Sigmoid colon (tissue), 7 donors: ENCODE data around the gene MYORG. TPM values are rescaled to one million over a fixed set of nuclear protein-coding genes. Genes with fewer than 3 reads are reported as not detected.

Experiments
- DNase-seq: peaks from one replicate; pipeline ENCODE4 v3.0.0-alpha.2; 2019
- H3K27ac ChIP-seq, 4 donors: fragments of 200-600 bp; sonication (generic); one replicate each; pipeline ENCODE4 v1.5.1; 2016 to 2019; ENCODE audit warnings: mild to moderate bottlenecking in 1 of 4
- H3K27me3 ChIP-seq, 3 donors: fragments of 200-600 bp; sonication (generic); one replicate each; pipeline ENCODE4 v1.5.1; 2019; ENCODE audit warnings: mild to moderate bottlenecking in 1 of 3
- H3K36me3 ChIP-seq, 4 donors: fragments of 200-600 bp; sonication (generic); one replicate each; pipeline ENCODE4 v1.5.1; 2016 to 2019
- H3K4me1 ChIP-seq, 4 donors: fragments of 200-600 bp; sonication (generic); one replicate each; pipeline ENCODE4 v1.5.1; 2017 to 2019
- H3K4me3 ChIP-seq, 4 donors: fragments of 200-600 bp; sonication (generic); one replicate each; pipeline ENCODE4 v1.5.1; 2017 to 2019; ENCODE audit warnings: mild to moderate bottlenecking in 2 of 4, moderate library complexity in 1 of 4
- H3K9me3 ChIP-seq, 4 donors: fragments of 200-600 bp in 3 of 4; sonication (generic) in 3 of 4; one replicate each; pipeline versions ENCODE4 v1.5.1 to v1.6.1; 2013 to 2019
- EP300 ChIP-seq, 4 donors: sonication (generic); formaldehyde crosslinking; IDR thresholded peaks; one replicate each; pipeline ENCODE4 v1.6.1; 2017; ENCODE audit warnings: antibody characterized with exemption in 4 of 4
- POLR2A ChIP-seq, 2 donors: fragments of 450-650 bp; IDR thresholded peaks; one replicate each; pipeline ENCODE4 v1.6.1; 2016; ENCODE audit warnings: antibody characterized with exemption in 2 of 2, mild to moderate bottlenecking in 2 of 2, moderate library complexity in 2 of 2
- POLR2AphosphoS5 ChIP-seq, 4 donors: sonication (generic); formaldehyde crosslinking; IDR thresholded peaks; one replicate each; pipeline ENCODE4 v1.6.1; 2017; ENCODE audit warnings: antibody characterized with exemption in 4 of 4
- WGBS, 2 donors: extraction: QIAGEN DNeasy Blood & Tissue Kit; methylation state at CpG; one replicate each; pipeline ENCODE4 v1.1.7; 2013; 5-methylcytosine and 5-hydroxymethylcytosine counted together
- intact Hi-C: fragments of 100-400 bp; cut with DNase I; formaldehyde crosslinking; loops from one replicate; pipeline ENCODE4 v1.15.1; 2023
- polyA plus RNA-seq, 3 donors: library from polyadenylated mRNA; stranded (reverse); fragments of 200-250 nt; gene quantifications; one replicate each; pipeline ENCODE4 v1.2.3, GENCODE V29; 2013
- total RNA-seq, 4 donors: library from RNA; depleted of rRNA; stranded (reverse); fragments of >200 nt; gene quantifications; one replicate each; pipeline ENCODE4 v1.1.0, GENCODE V29; 2016
- TF ChIP-seq, protein P1 (sequence below), 4 experiments: fragments of 450-650 bp in 3 of 4; fragments of 200-600 bp in 1 of 4; IDR thresholded peaks; one replicate each; pipeline ENCODE4 v1.5.1; 2016 to 2019; ENCODE audit warnings: antibody characterized with exemption in 4 of 4, mild to moderate bottlenecking in 3 of 4, moderate library complexity in 2 of 4
- donor health status: healthy with polysubstance abuse.
- donor health status: Bipolar disorder and iron deficiency.
- donor health status: healthy.

MYORG gene
- total and polyA plus RNA-seq, 7 donors, result 3.0 to 23.5 (median 18.5) TPM

GRCh38 chr9:34403554-34404380 lies 27.1 kb upstream of the MYORG start:
- Histone ChIP-seq H3K36me3 (peaks cover 0 to 67% (median 27%) of the 10 kb centered on the region in 4 donors), H3K27me3 (no peaks in the 10 kb centered on the region), H3K4me1 (peaks cover 0 to 3% (median 0%) of the 10 kb centered on the region in 4 donors), H3K4me3 (no peak overlapping the region), H3K9me3 (no peaks in the 10 kb centered on the region), H3K27ac (no peak overlapping the region)
- no peak for TF ChIP-seq POLR2AphosphoS5 (IDR thresholded peaks at IDR 0.05)
- TF ChIP-seq, protein P1, sequence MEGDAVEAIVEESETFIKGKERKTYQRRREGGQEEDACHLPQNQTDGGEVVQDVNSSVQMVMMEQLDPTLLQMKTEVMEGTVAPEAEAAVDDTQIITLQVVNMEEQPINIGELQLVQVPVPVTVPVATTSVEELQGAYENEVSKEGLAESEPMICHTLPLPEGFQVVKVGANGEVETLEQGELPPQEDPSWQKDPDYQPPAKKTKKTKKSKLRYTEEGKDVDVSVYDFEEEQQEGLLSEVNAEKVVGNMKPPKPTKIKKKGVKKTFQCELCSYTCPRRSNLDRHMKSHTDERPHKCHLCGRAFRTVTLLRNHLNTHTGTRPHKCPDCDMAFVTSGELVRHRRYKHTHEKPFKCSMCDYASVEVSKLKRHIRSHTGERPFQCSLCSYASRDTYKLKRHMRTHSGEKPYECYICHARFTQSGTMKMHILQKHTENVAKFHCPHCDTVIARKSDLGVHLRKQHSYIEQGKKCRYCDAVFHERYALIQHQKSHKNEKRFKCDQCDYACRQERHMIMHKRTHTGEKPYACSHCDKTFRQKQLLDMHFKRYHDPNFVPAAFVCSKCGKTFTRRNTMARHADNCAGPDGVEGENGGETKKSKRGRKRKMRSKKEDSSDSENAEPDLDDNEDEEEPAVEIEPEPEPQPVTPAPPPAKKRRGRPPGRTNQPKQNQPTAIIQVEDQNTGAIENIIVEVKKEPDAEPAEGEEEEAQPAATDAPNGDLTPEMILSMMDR (IDR thresholded peaks at IDR 0.05), result peak; percentile 86 to 97 (median 95)
- intact Hi-C loops, result loop anchor here (2.0 to 5.0 kb wide), 2 partner anchors 97 to 189 kb away; no protein-coding TSS in a partner anchor
- DNase-seq, result peak; percentile 84

GRCh38 chr9:34400686-34401602 lies 24.2 kb upstream of the MYORG start:
- H3K9me3 ChIP-seq, result no peaks in the 10 kb centered on the region
- no peak overlapping the region for H3K27ac ChIP-seq
- 80 to 86% methylated on average over 40 of the region's 40 CpGs for WGBS, 2 donors
- H3K27me3 ChIP-seq, result no peaks in the 10 kb centered on the region
- TF ChIP-seq POLR2A (IDR thresholded peaks at IDR 0.05), result no peak
- TF ChIP-seq EP300 (IDR thresholded peaks at IDR 0.05), result no peak
- TF ChIP-seq, protein P1 (IDR thresholded peaks at IDR 0.05), result no peak
- no peak for TF ChIP-seq POLR2AphosphoS5 (IDR thresholded peaks at IDR 0.05)
- DNase-seq, result no peak
- peaks cover 0 to 3% (median 0%) of the 10 kb centered on the region in 4 donors for H3K4me1 ChIP-seq
- no peak overlapping the region for H3K4me3 ChIP-seq
- intact Hi-C loops, result loop anchor here (5.0 kb wide), 1 partner anchor 191 kb away; no protein-coding TSS in a partner anchor
- peaks cover 0 to 89% (median 30%) of the 10 kb centered on the region in 4 donors for H3K36me3 ChIP-seq

DNA sequence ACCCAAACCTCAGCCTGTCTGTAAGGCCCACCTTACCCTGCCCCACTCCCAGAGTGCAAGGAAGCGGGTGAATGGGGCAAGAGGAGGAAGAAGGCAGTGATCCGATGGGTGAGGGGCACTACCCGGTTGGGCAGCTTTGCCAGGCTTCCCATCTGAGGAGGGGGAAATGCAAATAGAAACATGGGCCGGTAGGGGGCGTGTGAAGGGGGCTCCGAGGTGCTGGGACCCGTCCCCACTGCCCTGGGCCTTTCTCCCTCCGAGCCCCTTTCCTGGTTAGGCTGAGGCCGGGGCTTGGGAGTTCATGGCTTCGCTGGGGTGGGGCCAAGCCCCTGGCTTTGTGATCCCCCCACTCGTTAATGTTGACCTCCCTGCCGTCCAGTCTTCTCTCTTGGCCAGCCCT lies 23.6 kb upstream of the MYORG start:
- TF ChIP-seq EP300 (IDR thresholded peaks at IDR 0.05) (no peak), POLR2A (IDR thresholded peaks at IDR 0.05) (no peak), POLR2AphosphoS5 (IDR thresholded peaks at IDR 0.05) (no peak)
- TF ChIP-seq, protein P1 (IDR thresholded peaks at IDR 0.05), result no peak
- Histone ChIP-seq H3K9me3 (no peaks in the 10 kb centered on the region), H3K4me3 (no peak overlapping the region), H3K36me3 (peaks cover 0 to 84% (median 30%) of the 10 kb centered on the region in 4 donors), H3K27ac (no peak overlapping the region), H3K27me3 (no peaks in the 10 kb centered on the region), H3K4me1 (peaks cover 0 to 3% (median 0%) of the 10 kb centered on the region in 4 donors)
- intact Hi-C loops, result loop anchor here (5.0 kb wide), 1 partner anchor 192 kb away; no protein-coding TSS in a partner anchor
- DNase-seq, result no peak
- 80 to 88% methylated on average over 12 of the region's 12 CpGs for WGBS, 2 donors

DNA sequence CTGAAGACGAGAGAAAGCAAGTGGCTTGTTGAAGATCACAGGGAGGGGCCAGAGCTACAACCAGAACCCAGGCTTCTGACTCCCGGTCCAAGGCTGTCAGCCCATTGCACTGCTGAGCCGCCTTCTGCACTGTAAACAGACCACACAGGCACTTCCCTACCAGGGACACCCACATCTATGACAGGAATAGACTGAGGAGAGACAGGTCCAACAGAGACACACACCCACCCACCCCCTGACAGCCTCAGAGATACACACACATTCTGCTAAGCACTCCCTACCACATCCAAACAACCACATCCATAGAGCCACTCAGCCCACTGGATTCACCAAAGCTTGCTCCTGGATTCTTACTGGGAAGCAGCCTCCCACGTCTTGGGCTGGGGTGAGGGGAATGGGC lies 23.0 kb upstream of the MYORG start:
- WGBS, 2 donors, result 87 to 92% methylated on average over 4 of the region's 4 CpGs
- intact Hi-C loops, result loop anchor here (5.0 kb wide), 1 partner anchor 193 kb away; no protein-coding TSS in a partner anchor
- TF ChIP-seq POLR2AphosphoS5 (IDR thresholded peaks at IDR 0.05) (no peak), EP300 (IDR thresholded peaks at IDR 0.05) (no peak), POLR2A (IDR thresholded peaks at IDR 0.05) (no peak)
- TF ChIP-seq, protein P1 (IDR thresholded peaks at IDR 0.05), result no peak

More for the DNA sequence above, 23.0 kb upstream of the MYORG start:
- H3K9me3 ChIP-seq, result no peaks in the 10 kb centered on the region
- no peak overlapping the region for H3K4me3 ChIP-seq
- peaks cover 0 to 78% (median 30%) of the 10 kb centered on the region in 4 donors for H3K36me3 ChIP-seq
- H3K4me1 ChIP-seq, result peaks cover 0 to 3% (median 0%) of the 10 kb centered on the region in 4 donors
- no peak for DNase-seq
- H3K27me3 ChIP-seq, result no peaks in the 10 kb centered on the region
- no peak overlapping the region for H3K27ac ChIP-seq
